HG03135 (cell line): ENCODE results near the gene PHF20.
"Not testable (repeated sequence)": the region's sequence is repeated elsewhere in the genome, so short reads cannot be mapped to it uniquely, and the experiment has no call there.

Experiments
- ATAC-seq: cut with Tn5 transposase; IDR thresholded peaks from one replicate; pipeline ENCODE4 v1.9.1; 2021; ENCODE audit warnings: mild to moderate bottlenecking, moderate library complexity; ENCODE audit not compliant: unreplicated experiment

PHF20 gene

DNA sequence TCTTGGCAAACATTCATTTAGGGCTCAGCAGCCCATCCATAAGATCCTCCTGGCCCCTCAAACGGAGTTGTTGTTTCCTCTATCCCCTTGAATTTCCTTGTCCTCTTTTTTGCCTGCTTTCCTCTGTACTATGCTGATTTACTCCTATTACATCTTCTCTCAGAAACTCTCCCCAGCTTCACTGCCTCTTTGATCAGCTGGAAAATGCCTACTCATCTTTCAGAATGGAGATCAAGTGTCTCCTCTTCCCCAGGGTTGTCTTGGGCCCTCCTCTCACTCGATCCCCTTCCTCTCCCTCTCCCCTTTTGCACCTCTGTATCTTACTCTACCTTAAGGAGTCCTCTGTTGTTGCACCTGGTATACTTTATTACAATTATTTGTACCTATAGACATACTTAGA lies 60.2 kb downstream of the PHF20 start:
- no peak for ATAC-seq

- no peak for ATAC-seq
Measured at GRCh38 chr20:35833241-35833640, 61.4 kb downstream of the PHF20 start.

DNA sequence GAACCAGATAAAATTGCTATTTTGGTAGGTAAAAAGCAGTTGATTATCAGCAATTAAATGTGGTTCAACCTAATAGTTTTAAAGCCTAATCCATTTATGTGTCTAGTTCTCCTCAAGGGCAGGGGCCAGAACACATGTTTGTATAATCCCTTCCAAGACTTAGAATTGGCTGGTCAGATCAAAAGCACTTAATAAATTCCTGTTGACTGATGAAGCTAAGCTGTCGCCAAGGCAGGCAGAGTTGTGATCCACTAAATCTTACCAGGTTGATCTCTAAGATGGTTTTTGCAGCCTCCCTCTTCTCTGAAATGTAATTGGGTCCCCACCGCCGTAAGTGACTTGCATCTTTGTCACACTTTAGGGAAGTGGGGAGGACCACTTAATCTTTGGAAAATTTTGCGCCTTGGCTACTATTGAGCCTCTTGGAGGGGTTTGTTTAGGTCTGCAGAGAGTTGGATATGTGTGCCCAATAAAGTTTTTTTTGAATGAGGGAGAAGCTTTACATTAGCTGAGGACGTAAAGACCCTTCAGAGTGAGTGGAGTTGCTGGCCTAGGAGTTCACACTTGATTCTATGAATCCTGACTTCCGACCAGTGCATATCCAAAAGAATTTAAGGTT lies 65.9 kb downstream of the PHF20 start:
- no peak for ATAC-seq

DNA sequence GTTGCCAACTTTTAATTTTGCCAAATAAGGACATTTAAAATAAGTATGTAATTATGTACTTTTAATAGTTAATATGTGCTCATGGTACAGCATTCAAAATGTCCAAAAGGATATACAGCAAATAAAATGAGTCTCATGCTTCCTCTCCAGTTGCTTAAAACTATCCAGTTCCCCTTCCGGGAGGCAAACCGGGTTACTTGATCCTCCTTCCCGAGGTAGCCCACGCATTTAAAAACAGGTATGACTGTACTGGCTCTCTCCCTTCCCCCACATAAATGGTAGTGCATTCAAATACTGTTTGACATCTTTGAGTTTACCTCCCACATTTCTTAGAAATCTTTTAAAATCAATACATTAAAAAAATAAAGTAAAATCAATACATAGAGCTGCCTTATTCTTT lies 66.4 kb downstream of the PHF20 start:
- no peak for ATAC-seq

DNA sequence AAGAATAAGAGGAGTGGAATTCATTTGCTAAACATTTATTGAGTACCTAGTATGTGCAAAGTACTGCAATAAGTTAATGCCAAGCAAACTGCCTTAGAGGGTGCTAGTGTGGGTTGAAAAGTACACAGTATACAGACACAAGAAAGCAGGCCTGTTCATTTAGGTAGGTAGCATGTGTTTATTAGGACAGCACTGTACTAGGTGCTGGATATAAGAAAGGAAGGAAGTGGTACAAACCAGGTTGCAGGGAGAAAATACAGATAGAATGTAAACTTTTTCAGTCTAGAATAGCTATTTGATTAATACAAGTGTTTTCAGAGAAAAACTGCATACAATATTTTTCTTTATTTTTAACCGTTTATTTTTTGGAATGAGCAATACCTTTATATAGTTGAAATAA lies 68.1 kb downstream of the PHF20 start:
- ATAC-seq: no peak

GRCh38 chr20:35840421-35840820 lies 68.6 kb downstream of the PHF20 start:
- ATAC-seq: no peak

DNA sequence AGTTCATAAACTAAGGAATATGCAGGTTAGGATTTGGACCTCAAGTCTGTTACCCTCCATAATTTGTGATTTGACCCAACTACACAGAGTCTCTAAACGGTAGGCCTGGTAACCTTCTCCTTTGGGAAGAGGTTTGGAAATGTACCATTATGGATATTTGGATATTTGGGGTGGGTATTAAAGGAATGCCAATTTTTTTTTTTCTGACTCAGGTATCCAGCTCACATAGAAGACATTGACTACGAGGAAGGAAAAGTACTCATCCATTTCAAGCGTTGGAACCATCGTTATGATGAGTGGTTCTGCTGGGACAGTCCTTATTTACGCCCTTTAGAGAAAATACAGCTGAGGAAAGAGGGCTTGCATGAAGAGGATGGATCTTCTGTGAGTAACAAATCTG lies 70.5 kb downstream of the PHF20 start:
- ATAC-seq: no peak

DNA sequence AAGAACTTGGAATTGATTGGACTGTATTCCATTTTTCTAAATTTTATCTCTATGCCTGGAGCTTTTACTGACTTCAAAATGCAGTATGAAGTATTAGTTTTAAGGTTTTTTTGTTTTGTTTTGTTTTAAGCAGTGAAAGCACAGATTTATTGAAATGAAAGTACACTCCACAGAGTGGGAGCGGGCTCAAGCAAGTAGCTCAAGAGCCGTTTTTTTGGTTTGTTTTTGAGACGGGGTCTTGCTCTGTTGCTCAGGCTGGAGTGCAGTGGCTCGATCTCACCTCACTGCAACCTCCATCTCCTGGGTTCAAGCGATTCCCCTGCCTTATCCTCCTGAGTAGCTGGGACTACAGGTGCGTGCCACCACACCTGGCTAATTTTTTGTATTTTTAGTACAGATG lies 72.1 kb downstream of the PHF20 start:
- not testable (repeated sequence) for ATAC-seq

GRCh38 chr20:35845561-35845960 lies 73.7 kb downstream of the PHF20 start:
- no peak for ATAC-seq

DNA sequence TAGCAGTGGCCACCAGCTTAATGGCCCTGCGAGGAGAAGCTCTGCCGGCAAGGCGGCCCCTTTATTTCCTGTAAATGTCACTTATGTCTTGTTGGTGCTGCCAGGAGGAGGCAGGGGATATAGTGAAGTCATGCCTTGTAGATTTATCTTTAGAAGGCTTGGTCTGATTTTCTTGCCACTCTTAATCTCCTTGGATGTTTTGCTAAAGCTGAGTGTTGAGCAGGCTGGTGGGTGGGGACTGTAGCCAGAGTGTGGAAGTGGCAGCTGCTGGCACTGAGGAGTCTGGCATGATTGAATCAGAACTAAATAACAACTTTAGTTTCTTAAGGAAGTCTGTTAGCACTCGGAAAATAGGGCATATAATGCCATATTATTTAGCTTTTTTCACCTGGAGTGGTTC lies 77.9 kb downstream of the PHF20 start:
- ATAC-seq: no peak

GRCh38 chr20:35851659-35852058 lies 79.8 kb downstream of the PHF20 start:
- ATAC-seq: not testable (repeated sequence)

DNA sequence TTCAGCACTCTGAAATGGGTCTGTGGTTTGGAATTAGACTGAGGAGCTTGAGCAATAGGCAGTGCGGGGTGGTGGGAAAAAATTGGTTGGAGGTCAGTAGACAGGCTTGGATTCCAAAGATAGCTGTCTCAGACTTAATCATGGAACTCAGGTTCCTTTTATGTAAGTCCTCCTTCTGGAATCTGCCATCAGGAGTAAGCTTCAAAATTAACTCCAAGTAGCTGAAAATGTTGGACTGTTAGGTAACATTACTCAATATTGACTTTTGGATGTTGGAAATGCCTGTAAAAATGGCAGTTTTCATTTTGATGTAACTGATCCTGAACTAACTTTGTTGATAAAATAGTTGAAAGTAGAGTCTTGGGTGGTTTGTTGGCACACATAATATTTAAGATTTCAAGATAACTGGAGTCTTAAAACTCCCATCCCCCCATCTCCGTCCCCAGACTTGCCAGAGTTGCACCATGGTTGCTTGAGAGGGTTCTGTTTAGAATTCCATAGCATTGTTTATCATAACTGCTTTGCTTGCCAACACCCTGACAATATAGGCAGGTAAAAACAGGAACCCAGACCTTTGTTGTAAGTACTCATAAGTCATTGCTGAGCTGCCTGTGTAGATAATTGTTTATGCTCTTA lies 83.0 kb downstream of the PHF20 start:
- no peak for ATAC-seq

- not testable (repeated sequence) for ATAC-seq
Measured at GRCh38 chr20:35855641-35856040, 83.8 kb downstream of the PHF20 start.

DNA sequence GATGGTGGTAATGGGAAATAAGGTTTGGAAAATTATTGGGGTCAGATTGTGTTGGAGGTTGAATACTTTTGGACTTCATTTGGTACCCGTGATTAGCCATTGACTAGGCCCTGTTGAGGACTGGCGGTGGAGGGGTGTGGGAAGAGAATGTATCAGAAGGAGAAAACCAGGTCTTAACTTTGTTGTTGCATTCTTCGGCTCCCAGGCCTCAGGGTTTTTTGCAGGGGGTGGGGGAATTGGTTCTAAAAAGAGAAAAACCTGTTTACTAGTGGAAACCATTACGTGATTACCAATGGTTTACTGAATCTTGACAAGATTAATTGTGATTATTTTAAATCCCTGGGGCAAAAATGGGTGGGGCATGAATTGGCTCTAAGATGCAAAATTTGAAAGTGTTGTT lies 85.1 kb downstream of the PHF20 start:
- ATAC-seq: no peak

- ATAC-seq: no peak
Measured at GRCh38 chr20:35866418-35867202, 94.8 kb downstream of the PHF20 start.

DNA sequence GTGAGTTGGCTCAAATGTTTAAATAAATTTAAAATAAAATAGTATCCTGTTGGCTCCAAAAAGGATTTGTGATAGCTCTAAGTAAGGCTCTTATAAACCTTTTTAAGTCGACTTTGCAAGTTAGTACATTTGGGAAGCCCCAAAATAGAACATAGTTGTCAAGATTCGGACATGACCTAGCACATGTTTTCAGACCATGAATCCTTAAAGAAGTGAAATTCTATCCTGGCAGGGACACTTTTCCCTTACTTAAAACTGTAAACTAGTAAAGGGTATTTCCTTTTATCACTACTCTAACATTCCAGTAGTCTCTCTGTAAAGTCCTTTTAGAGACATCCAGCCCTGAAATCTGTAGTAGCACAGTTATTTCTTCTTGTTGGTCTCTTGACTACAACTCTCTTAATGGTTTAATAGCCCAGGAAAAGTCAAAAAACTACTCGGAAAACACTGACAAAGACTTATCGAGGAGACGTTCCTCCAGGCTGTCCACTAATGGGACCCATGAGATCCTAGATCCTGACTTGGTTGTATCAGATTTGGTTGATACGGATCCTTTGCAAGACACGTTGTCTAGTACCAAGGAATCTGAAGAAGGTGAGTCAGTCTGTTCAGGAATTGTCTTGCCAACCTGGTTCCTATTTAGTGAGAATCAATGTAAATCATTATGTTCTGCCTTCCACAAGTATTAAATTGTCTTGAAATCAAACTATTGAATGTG lies 98.9 kb downstream of the PHF20 start:
- no peak for ATAC-seq

DNA sequence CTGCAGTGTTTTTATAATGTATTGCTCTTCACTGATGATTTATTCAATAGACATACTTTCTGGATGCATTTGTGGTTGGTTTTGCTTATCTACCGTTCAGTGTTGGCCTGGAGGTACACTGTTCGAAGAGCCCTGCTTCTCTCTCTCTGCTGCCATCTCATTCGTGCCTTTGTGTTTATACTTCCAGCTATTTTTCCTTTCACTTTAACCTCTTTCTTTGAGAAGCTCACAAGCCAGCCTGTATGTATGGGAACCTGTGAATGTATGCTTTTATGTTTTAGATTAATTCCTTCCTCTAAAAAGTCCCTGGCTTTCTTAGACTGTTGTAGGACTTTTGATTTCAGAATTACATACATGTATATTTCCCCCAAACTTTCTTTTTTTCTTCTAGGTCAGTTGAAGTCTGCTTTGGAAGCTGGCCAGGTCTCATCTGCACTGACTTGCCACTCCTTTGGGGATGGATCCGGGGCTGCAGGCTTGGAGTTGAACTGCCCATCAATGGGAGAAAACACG lies 99.5 kb downstream of the PHF20 start:
- no peak for ATAC-seq

DNA sequence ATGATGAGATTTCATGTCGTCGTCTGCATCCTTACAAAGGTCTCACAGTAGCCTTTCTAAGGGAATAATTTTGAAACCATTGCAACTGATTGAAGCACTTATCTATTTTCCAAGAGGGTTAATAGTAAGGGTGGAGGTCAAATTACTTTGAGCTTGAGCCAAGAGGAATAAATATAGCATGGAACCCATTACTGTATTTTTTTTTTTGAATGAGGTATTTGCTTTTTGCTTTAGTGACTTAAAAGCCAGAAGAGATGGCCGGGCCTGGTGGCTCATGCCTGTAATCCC lies 104.2 kb downstream of the PHF20 start:
- no peak for ATAC-seq

DNA sequence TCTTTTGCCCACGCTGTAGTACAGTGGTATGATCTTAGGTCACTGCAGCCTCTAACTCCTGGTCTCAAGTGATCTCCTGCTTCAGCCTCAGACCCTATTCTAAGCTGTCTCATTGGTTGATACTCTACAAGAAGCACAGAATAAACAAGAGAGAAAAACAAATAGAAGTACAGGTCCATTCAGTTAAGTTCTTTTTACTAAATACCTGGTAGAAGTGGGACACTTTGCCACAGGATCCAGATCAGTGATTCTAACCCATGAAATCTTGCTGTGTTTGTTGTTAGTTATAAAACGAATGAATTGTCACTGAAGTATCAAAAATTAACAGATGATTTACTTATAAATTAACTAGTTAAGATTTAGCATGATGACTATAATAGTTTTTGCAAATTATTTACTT lies 105.8 kb downstream of the PHF20 start:
- ATAC-seq: no peak

- no peak for ATAC-seq
Measured at GRCh38 chr20:35878113-35878625, 106.4 kb downstream of the PHF20 start.

DNA sequence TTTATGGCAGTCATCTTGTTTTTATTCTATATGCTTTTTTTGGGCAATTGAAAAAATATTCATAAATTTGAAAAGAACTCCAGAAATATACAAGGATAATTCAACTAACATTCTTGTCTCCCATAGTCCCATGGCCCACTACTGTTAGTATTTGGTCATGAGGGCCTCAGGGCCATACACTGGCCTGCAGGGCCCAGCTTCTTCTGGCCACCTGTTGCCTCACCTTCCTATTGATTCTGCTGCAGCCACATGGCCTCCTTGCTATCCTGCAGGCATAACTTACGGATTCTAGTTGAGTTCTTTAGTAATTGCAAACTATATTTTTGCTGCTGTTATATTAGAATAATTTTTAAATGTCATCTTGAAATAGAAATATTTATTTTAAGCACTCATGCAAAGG lies 109.9 kb downstream of the PHF20 start:
- ATAC-seq: no peak
